Activated T-cell treated with anti-CD3 and anti-CD28 coated beads, Interleukin-2, amount 50 U/mL, for 72 hours (primary cell): ENCODE data around the gene CBLB. TPM values are rescaled to one million over a fixed set of nuclear protein-coding genes. Genes with fewer than 3 reads are reported as not detected.
"Not testable (repeated sequence)": the region's sequence is repeated elsewhere in the genome, so short reads cannot be mapped to it uniquely, and the experiment has no call there.

Experiments
- ATAC-seq, 2 donors: fragments of 150-1000 bp; cut with Tn5 transposase; replicated peaks in 1 of 2; 2 replicates each; pipeline ENCODE4 v1.10.0; 2021; ENCODE audit warnings: moderate library complexity in 2 of 2, mild to moderate bottlenecking in 1 of 2
- DNase-seq, 2 donors: peaks; one replicate each; pipeline ENCODE4 v3.0.0; 2021 to 2022; ENCODE audit warnings: mixed read lengths in 1 of 2
- H3K27ac Mint-ChIP-seq: one replicate; pipeline ENCODE4 v1.8.0; 2022; ENCODE audit warnings: mild to moderate bottlenecking, moderate library complexity, mixed read lengths
- H3K27me3 Mint-ChIP-seq: one replicate; pipeline ENCODE4 v1.8.0; 2022; ENCODE audit warnings: low read depth, mixed read lengths
- H3K36me3 Mint-ChIP-seq, 2 donors: one replicate each; pipeline ENCODE4 v1.8.0; 2022; ENCODE audit warnings: mixed read lengths in 2 of 2, mild to moderate bottlenecking in 1 of 2; ENCODE audit not compliant: insufficient read depth in 2 of 2
- H3K4me1 Mint-ChIP-seq: one replicate; pipeline ENCODE4 v1.8.0; 2022; ENCODE audit warnings: low read depth, mixed read lengths
- H3K4me3 Mint-ChIP-seq, 2 donors: one replicate each; pipeline ENCODE4 v1.8.0; 2022; ENCODE audit warnings: mild to moderate bottlenecking in 2 of 2, mixed read lengths in 2 of 2, moderate library complexity in 2 of 2
- H3K9me3 Mint-ChIP-seq, 2 donors: one replicate each; pipeline ENCODE4 v1.8.0; 2022; ENCODE audit warnings: mixed read lengths in 2 of 2
- total RNA-seq, 2 donors: library from RNA; stranded (reverse); gene quantifications; one replicate each; pipeline ENCODE4 v1.2.3, GENCODE V29; 2022

Gene CBLB
- total RNA-seq, 2 donors from 2014 or later: 159 to 191 TPM

DNA sequence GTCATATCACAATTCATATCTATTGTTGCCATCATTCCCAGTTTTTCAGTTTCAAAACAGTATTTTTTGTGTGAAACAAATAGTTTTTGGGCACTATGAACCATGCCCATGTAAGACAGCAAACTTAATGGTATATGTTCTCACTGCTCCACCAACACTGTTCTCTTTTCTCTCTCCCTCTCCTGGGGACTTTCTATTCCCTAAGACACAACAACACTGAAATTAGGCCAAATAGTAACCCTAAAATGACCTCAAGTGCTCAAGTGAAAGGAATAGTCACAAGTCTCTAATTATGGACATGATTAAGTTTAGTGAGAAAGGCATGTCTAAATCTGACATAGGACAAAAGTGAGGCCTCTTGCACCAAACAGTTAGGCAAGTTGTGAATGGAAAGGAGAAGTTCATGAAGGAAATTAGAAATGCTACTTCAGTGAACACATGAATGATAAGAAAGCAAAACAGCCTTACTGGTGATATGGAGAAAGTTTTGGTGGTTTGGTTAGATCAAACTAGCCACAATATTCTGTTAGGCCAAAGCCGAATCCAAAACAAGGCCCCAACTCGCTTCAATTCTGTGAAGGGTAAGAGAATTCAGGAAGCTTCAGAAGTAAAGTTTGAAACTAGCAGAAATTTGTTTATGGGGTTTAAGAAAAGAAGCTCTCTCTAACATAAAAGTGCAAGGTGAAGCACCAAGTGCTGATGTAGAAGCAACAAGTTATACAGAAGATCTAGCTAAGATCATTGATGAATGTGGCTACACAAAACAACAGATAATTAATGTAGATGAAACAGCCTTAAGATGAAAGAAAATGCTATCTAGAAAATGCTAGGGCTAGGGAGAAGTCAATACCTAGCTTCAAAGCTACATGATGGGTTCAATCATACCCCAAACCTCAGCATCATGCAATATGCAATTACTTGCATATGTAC, 104.2 kb downstream of the CBLB start:
- H3K36me3 Mint-ChIP-seq: peaks cover 37 to 76% of the 10 kb centered on the region in 2 donors
- peaks cover 12 to 17% of the 10 kb centered on the region in 2 donors for H3K9me3 Mint-ChIP-seq
- H3K4me1 Mint-ChIP-seq: peaks cover 66% of the 10 kb centered on the region
- ATAC-seq (peak; percentile 54 to 74), DNase-seq (no peak)
- H3K4me3 Mint-ChIP-seq: peak overlapping the region; percentile 6 to 61
- H3K27me3 Mint-ChIP-seq: no peaks in the 10 kb centered on the region
- H3K27ac Mint-ChIP-seq: peak overlapping the region; percentile 5

DNA sequence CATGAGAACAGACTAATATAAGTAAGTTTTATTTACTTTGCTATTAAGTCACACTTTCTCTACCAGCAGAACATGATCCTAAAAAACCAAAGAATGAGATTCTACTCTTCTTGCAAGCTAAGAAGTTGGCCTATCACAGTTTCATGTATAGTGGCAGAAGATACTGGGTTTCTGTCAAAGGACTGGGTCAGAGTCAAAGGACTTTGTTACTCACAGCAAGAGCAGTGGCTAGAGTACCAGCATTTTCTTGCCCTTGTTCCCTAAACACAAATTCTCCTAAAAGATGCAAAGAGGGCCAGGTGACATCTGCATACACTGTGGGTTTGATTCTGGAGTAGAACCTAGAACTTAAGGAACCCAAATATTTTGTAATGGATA, 105.2 kb downstream of the CBLB start:
- DNase-seq (no peak), ATAC-seq (peak in 1 of 2 donors; percentile 56)
- H3K4me3 Mint-ChIP-seq: peak overlapping the region in 1 of 2 donors; percentile 61
- peak overlapping the region; percentile 83 for H3K27ac Mint-ChIP-seq
- peaks cover 61% of the 10 kb centered on the region for H3K4me1 Mint-ChIP-seq
- no peaks in the 10 kb centered on the region for H3K27me3 Mint-ChIP-seq
- peaks cover 12 to 16% of the 10 kb centered on the region in 2 donors for H3K9me3 Mint-ChIP-seq
- peaks cover 39 to 71% of the 10 kb centered on the region in 2 donors for H3K36me3 Mint-ChIP-seq

DNA sequence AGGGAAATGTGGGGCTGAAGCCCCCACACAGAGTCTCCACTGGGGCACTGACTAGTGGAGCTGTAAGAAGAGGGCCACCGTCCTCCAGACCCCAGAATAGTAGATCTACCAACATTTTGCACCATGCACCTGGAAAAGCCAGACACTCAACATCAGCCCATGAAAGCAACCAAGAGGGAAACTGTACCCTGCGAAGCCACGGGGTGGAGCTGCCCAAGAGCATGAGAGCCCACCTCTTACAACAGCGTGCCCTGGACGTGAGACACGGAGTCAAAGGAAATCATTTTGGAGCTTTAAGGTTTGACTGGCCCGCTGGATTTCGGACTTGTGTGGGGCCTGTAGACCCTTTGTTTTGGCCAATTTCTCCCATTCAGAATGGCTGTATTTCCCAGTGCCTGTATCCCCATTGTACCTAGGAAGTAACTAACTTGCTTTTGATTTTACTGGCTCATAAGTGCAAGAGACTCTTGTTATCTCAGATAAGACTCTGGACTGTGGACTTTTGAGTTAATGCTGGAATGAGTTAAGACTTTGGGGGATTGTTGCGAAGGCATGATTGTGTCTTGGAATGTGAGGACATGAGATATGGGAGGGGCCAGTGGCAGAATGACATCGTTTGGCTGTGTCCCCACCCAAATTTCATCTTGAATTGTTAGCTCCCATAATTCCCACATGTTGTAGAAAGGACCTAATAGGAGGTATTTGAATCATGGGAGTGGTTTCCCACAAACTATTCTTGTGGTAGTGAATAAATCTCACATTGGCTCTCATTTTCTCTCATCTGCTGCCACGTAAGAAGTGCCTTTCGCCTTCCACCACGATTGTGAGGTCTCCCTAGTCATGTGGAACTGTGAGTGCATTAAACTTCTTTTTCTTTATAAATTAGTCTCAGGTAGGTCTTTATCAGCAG, 105.8 kb downstream of the CBLB start:
- Mint-ChIP-seq H3K4me1 (peaks cover 55% of the 10 kb centered on the region), H3K27me3 (no peaks in the 10 kb centered on the region), H3K4me3 (peak overlapping the region in 1 of 2 donors; percentile 61), H3K27ac (peak overlapping the region; percentile 83), H3K9me3 (peaks cover 12 to 16% of the 10 kb centered on the region in 2 donors), H3K36me3 (peaks cover 35 to 70% of the 10 kb centered on the region in 2 donors)
- no peak for DNase-seq
- ATAC-seq: peak in 1 of 2 donors; percentile 63

DNA sequence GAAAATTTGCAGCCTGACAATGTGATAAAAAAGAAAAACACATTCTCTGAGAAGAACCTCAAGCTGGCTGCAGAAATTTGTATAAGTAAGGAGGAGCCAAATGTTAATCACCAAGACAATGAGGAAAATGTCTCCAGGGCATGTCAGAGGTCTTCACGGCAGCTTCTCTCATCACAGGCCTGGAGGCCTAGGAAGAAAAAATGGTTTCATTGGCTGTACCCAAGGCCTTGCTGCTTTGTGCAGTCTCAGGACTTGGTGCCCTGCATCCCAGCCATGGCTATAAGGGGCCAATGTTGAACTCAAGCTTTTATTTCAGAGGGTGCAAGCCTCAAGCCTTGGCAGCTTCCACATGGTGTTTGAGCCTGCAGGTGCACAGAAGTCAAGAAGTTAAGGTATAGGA, 106.6 kb downstream of the CBLB start:
- not testable (repeated sequence) for ATAC-seq, H3K27me3 Mint-ChIP-seq, H3K27ac Mint-ChIP-seq, DNase-seq, H3K4me3 Mint-ChIP-seq
- Mint-ChIP-seq H3K9me3 (peaks cover 12 to 16% of the 10 kb centered on the region in 2 donors), H3K4me1 (peaks cover 49% of the 10 kb centered on the region), H3K36me3 (peaks cover 35 to 68% of the 10 kb centered on the region in 2 donors)

DNA sequence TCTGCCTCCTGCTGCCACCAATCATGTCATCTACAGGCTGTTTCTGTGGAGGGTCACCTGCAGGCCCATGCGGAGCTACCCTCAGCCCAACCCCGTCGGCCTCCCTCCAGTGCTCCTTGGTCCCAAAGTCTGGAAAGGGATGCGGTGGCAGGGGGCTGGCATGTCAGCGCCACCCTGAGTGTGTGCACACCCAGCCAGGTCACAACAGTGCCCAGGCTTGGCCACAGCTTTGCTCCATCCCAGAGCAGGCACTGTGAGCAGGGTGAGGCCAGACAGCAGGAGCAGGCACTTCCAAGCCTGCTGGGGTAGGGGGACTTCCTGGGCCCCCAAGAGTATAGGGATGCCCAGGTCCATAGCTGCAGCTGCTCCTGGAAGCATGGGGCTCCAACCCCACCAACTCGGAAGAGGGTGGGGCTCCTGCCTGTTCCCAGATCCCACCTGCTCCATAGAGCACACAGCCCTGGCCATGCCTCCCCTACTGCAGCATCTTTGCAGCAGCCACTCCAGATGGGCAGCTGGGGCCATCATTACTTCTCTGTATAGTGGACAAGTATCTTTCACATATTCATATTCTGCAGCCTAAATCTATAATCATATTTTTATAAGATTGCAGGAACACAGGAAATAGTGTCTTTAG, 109.3 kb downstream of the CBLB start:
- H3K36me3 Mint-ChIP-seq: peaks cover 37 to 56% of the 10 kb centered on the region in 2 donors
- no peak overlapping the region for H3K4me3 Mint-ChIP-seq
- ATAC-seq: no peak
- peak overlapping the region; percentile 35 for H3K27ac Mint-ChIP-seq
- no peak for DNase-seq
- peaks cover 46% of the 10 kb centered on the region for H3K4me1 Mint-ChIP-seq
- peaks cover 12 to 16% of the 10 kb centered on the region in 2 donors for H3K9me3 Mint-ChIP-seq
- no peaks in the 10 kb centered on the region for H3K27me3 Mint-ChIP-seq

DNA sequence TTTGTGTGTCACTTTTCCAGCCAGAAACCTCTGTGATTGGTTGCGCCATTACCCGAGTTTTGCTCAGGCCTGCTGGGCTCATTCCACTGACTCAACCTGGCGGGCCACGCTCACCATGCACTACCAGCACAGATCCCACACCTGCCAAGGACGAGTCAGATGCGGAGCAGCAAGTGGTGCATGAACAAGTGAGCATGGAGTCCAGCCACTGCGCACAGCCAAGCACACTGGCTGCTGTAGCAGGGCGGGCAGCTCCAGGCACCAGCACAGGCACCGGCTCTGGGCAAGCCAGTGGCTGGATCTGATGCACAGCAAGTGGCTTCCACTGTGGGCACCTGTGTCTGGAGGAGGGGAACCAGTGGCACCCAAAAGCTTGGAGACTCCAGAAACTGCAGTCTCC, 110.4 kb downstream of the CBLB start:
- Mint-ChIP-seq H3K27ac (no peak overlapping the region), H3K36me3 (peaks cover 36 to 48% of the 10 kb centered on the region in 2 donors), H3K27me3 (no peaks in the 10 kb centered on the region), H3K9me3 (peaks cover 13 to 16% of the 10 kb centered on the region in 2 donors), H3K4me1 (peaks cover 48% of the 10 kb centered on the region), H3K4me3 (no peak overlapping the region)
- ATAC-seq (peak in 1 of 2 donors; percentile 25), DNase-seq (no peak)

DNA sequence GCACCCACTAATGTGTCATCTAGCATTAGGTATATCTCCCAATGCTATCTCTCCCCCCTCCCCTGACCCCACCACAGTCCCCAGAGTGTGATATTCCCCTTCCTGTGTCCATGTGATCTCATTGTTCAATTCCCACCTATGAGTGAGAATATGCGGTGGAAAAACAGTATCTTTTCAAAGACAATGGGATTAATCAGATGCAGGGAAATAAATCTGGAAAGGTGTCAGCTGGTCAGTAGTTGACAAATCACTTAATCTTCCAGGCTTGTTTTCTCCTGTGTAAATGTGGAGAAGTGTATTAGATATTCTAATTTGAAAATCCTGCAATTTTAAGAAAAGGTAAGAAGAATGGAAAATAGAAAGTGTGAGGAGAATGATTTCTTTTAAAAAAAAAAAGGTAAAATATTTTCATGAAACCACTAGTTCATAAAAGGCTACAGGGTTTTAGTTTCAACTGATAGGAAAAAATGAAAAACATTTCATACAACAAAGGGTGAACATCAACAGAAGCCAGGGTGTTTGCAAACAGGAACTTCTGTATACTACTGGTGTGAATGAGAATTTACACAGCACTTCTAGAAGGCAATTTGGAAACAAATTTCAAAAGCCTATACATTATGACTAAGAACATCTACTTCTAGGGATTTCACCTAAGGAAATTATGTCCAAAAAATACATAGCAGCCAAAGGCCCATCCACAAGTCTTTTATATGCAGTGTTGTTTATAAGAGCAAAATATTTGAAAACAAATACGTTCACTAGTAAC, 113.5 kb downstream of the CBLB start:
- ATAC-seq (no peak), DNase-seq (no peak)
- H3K4me3 Mint-ChIP-seq: peak overlapping the region; percentile 20 to 73
- no peaks in the 10 kb centered on the region for H3K27me3 Mint-ChIP-seq
- peaks cover 0 to 1% of the 10 kb centered on the region in 2 donors for H3K9me3 Mint-ChIP-seq
- H3K36me3 Mint-ChIP-seq: peaks cover 18 to 30% of the 10 kb centered on the region in 2 donors
- H3K4me1 Mint-ChIP-seq: peaks cover 74% of the 10 kb centered on the region
- peak overlapping the region; percentile 96 for H3K27ac Mint-ChIP-seq

DNA sequence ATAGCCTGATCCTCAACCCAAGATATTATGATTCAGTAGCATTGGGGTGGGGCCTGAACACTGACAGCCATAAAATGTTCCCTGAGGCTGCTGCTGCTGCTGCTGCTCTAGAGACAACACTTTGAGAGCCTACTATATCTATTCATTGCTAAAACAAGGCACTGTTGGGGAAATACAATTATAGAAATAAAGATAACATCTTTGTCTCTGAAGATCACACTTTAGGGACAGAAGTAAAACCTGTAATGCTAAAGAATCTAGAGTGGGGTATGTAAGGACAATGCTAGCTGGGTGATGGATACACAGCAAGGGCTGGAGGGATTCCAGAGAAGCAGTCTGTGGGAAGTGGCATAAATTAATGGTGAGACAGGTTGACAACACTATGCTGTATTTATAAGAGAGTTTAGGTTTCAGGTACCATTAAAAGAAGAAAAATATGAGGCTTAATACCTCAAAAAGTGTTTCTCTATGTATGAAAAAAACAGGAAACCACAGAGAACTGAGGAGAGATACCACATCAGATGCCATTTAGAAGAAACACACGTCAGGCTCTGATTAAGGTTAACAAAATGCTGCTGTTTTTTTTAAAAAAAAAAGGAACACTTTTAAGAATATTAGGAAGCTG, 115.9 kb downstream of the CBLB start:
- H3K36me3 Mint-ChIP-seq: peaks cover 9 to 21% of the 10 kb centered on the region in 2 donors
- DNase-seq (peak; percentile 35 to 37), ATAC-seq (peak; percentile 79)
- peaks cover 0 to 1% of the 10 kb centered on the region in 2 donors for H3K9me3 Mint-ChIP-seq
- H3K27ac Mint-ChIP-seq: peak overlapping the region; percentile 100
- H3K4me1 Mint-ChIP-seq: peaks cover 89% of the 10 kb centered on the region
- peak overlapping the region; percentile 65 to 98 for H3K4me3 Mint-ChIP-seq
- no peaks in the 10 kb centered on the region for H3K27me3 Mint-ChIP-seq

DNA sequence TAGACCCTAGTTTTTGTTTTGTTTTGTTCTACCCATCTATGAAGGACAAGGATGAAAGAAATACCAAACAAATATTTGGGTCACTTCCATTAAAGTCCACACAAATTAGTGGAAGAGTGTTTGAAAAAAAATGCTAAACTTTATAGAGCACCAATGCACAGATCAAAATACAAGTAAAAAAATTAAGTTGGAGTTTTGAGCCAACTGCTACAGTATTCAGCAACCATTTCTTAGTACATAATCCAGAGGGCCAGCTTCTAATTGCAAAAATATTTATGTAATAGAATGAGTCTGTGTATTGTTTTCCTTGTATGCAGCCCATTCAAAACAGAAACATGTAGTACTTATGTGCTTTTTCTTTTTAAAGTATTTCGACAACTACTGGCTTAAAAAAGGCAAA, 121.1 kb downstream of the CBLB start:
- Mint-ChIP-seq H3K4me3 (peak overlapping the region; percentile 65 to 74), H3K36me3 (peaks cover 16 to 45% of the 10 kb centered on the region in 2 donors), H3K9me3 (no peaks in the 10 kb centered on the region), H3K27me3 (no peaks in the 10 kb centered on the region), H3K4me1 (peaks cover 93% of the 10 kb centered on the region), H3K27ac (peak overlapping the region; percentile 90)
- DNase-seq: no peak
- ATAC-seq: no peak

DNA sequence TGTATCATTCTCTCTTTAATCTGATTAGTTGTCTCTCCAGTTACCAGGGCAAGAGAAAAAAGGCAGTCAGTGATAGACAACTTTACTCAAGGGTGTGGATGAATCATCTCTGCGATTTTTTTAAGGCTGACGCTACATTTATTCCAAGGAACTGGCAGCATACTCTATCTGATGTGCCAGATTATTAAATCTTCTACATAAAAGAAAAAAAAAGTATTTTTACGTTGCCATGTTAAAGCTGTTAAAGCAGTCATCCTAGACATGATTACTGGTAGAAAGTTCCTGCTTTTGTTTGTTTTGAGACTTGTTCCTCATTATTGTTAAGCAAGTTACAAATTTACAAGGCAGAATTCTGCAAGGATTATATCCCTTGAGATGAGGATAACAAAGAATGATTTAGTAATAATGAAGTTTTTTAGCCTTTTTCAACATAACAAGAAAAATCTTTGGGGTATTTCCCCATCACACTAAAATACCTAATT, 121.7 kb downstream of the CBLB start:
- ATAC-seq: peak; percentile 86 to 88

DNA sequence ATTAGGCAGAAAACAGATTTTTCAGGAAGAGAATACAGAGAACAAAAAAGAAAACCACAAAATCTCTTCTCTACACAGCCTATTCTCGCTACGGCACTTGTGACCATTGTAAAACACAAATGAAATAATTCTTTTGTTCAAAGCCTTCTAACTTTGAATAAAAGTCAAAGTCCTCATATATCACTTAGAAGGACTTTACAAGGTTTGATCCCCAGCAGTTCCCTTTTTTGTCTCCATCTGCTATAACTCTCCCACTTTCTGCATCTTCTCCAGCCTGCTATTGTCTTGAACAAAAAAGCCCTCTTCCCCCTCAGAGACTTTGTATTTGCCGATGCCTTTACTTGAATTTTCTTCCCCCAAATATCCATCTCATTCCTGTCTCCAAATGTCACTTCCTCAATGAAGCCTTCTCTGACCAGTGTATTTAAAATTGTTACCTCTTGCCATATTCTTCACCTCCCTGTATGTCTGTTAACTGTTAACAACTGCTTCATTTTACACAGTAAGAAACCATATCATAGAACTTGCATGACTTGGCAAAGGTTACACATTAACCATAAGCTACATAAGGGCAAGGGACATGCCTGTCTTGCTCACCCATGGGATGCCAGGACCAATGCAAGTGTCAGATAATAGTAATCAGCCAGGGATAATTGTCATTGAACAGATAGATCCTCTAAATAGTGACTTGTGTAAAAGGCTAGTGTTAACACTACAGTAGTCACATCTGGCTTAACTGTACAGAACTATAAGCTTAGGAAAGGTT, 122.4 kb downstream of the CBLB start:
- Mint-ChIP-seq H3K9me3 (peaks cover 0 to 2% of the 10 kb centered on the region in 2 donors), H3K27ac (peak overlapping the region; percentile 90), H3K27me3 (no peaks in the 10 kb centered on the region), H3K4me1 (peaks cover 87% of the 10 kb centered on the region), H3K36me3 (peaks cover 16 to 53% of the 10 kb centered on the region in 2 donors), H3K4me3 (peak overlapping the region; percentile 65 to 74)
- DNase-seq (no peak), ATAC-seq (peak; percentile 63 to 65)

More for the DNA sequence above, 121.7 kb downstream of the CBLB start:
- Mint-ChIP-seq H3K36me3 (peaks cover 16 to 46% of the 10 kb centered on the region in 2 donors), H3K4me1 (peaks cover 87% of the 10 kb centered on the region), H3K4me3 (peak overlapping the region; percentile 65 to 74), H3K27me3 (no peaks in the 10 kb centered on the region), H3K27ac (peak overlapping the region; percentile 90), H3K9me3 (no peaks in the 10 kb centered on the region)
- DNase-seq: no peak
